Inflammatory macrophage treated with lipopolysaccharide for 1 hour (primary cell): ENCODE results near the gene SPATA16.
"Not testable (repeated sequence)": the region's sequence is repeated elsewhere in the genome, so short reads cannot be mapped to it uniquely, and the experiment has no call there.

Source experiments
- DNase-seq, 2 donors: peaks; one replicate each; pipeline ENCODE4 v3.0.0-alpha.2; 2020 to 2022

Gene SPATA16

DNA sequence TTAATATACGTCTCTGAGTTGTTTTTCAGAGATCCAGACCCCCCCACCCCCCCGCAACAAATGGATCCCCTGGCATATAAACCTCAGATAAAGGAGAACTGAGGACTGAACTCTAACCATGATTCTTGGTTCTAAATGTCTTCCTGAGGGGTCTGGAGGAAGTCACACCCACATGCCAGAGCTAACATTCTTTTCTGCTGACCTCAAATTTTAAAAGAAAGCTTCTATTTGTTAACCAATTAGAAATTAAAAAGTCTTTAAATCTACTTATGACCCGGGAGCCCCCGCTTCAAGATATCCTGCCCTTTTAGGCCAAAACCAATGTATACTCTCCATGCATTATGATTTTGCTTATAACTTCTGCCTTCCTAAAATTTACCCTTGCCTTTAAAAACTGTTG, 202.2 kb downstream of the SPATA16 start:
- no peak for DNase-seq

DNA sequence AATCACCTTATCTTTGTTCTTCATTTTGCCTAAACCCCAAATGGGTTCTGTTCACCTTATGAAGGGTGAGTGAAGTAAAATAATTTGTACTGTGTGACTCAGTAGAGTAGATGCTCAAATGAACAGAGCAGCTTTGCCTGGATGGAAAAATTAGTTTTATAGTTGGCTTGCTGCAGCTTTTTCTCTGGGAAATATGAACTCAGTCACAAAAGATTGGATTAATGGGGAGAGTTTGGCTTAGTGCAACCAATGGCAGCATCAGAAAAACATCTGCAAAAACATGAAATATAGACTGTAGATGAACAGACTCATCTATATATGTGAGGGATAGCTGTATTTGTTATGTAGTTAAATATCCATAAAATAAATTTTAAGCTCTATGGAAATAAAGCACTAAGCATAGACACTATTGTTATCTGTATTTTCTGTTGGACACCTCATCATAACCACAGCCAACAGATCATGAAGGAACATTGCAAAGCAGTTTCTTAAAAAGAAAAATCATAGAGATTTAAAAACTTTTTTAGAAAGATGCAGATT, 209.2 kb downstream of the SPATA16 start:
- DNase-seq = no peak

- no peak for DNase-seq
These were observed 211.6 kb downstream of the SPATA16 start for GRCh38 chr3:172929451-172929850.

DNA sequence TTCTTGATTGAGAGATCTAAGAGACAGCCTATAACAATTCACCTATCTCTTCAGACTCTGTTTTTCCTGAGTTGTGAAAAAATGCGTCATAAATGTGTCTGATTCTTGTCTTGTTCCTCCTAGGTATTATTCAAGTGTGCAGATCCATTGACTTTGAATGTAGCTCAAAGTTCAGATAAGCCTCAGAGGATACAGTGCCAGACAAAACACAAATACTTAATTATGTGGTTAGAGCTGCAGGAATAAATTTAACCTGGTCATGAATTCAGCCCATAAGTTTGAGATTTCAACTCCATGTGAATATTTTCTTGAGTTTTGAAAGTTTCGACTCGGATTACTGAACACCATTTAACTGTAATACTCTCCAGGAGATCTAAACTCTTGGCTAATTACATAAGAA, 216.5 kb downstream of the SPATA16 start:
- DNase-seq = no peak

DNA sequence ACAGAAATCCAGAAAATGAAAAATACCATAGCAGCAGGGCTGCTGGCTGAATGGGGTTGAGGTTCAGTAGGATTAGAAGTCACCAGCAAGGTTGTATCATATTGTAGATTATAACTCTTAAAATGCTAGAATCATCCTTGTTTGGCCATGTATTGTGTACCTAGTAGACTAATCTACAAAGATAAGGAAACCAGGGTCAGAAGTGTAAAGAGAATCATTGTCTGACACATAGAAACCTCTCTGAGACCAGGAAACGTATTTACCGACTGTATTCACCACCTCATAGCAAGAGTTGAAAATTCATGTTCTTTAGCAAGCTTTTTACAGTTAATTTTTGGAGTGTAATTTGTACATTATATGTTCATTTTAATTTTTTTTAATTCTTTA, 221.7 kb downstream of the SPATA16 start:
- DNase-seq = no peak

DNA sequence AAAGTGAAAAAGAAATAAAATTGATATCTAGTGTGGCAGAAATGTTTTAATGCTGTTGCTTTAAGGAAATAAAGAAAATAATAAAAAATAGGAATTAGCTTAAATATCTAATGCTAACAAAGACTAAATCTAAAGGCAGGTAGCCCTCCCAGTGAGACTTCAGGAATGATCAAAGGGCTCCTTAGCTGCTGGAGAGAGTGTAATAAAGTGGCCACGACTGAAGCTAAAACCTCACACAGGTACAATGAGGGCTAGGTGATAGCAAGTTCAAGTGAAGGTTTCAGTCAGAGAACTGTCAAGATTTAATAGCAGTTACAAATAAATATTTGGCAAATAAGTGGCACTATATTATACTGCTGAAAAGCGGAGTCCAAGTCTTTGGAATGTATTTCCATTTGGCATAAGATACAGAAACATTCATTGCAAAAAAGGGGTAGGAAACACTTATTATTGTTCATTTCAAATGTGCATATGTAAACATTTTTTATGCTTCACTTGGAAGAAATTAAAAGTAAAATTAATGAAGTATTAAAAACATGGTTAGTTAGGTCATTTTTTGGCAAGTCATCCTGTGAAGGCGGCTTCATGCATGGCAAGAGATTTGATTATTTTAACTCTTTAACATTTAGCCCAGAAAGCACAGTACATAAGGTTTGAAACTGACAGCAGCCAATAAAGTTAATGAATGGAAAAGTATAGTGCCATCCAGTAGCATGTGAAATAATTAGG, 222.3 kb downstream of the SPATA16 start:
- DNase-seq = no peak

GRCh38 chr3:172918165-172918564, 222.9 kb downstream of the SPATA16 start:
- DNase-seq = no peak

DNA sequence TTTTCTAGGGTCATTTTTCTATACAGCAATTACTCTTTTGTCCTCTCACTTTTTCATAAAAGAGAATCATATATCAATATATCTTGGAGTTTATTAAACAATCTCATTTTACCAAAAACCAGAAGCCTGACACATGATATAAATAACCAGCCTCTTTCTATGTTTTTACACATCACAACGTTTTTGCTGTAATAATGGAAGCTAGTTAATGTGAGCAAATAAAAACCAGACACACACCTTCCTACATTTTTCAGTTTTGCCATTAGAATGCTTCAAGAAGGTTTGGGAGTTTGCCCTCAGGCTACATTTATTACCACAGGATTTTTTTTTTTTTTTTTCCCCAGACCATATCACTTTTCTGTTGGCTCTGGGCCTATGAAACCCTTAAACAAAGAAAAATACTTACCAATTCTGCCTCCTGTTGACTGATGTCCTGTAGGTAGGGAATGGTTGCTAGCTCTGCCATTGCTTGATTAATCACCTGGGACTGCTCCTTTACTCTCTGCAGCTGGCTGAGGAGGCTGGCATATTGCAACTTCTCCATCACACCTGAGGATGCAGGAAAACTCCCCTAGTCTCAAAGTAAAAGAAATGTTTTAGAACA, 225.0 kb downstream of the SPATA16 start:
- DNase-seq = no peak

GRCh38 chr3:172914854-172915253, 226.2 kb downstream of the SPATA16 start:
- no peak for DNase-seq

DNA sequence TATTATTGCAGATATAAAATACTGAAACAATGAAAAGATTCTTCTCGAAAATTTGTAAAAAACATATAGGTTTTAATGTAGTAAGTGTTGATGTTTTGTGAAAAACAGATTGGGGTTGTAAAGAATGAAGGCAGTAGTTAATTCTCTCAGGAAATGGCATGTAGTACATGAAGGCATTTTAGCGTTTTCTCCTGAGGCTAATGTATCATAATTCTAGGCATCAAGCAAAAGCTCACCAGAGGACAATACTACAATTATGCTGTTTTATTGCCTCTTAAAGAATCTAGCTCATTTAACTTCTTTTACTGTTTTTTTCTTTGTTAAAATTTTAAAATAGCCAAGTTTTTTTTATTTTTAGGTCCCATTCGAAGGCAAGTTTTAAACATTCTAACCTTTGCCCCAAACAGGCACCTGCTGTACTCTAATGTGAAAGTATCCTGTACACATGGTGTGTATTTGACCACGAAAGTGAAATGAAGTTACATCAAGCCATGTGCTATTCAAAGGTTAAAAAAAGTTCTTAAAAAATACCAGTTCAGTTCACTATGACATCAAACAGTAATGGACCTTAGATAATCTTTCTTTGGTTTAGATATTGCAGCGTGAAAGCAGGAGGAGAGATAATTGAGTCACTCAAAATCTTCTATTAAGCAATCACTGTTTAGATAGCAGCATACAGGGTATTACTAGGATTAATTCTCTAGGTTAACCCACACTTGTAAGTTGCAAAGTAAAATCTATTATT, 227.0 kb downstream of the SPATA16 start:
- no peak for DNase-seq

DNA sequence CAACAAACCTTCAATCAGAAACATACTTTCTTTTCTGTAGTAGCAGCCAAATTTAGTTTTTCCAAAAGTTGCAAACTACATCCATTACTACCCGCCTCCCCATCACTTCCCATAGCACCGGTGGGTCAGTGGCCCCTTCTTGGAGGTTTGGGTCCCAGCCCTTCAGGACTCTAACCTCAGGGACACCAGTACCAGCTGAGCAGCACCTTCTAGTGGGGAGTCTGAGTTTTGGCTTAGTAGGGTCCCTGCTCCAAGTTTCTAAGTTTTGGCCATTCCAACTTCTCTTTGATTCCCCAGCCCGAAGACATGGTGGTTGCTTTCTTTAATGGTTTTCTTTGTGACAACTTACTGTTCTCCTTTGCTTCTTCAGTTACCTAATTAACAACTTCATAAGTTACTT, 229.9 kb downstream of the SPATA16 start:
- no peak for DNase-seq

GRCh38 chr3:172908771-172909270, 232.2 kb downstream of the SPATA16 start:
- DNase-seq = no peak

DNA sequence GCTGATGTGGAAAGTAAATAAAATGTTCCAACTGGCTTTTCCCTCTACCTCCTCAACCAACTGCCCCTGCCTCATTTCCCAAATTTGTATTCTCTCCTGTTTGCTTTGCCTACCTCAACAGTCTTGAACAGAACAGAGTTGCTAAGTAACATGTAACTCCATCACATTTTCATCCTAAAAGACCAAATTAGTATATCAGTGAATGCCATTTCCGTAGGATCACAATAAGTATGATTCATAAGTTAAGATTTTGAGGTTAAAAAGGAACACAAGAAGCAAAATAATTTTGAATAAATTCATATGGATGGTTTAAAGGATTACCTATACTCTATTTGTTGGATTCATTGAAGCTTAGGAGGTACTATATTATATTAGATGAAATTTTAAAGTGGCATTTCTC, 235.6 kb downstream of the SPATA16 start:
- no peak for DNase-seq

DNA sequence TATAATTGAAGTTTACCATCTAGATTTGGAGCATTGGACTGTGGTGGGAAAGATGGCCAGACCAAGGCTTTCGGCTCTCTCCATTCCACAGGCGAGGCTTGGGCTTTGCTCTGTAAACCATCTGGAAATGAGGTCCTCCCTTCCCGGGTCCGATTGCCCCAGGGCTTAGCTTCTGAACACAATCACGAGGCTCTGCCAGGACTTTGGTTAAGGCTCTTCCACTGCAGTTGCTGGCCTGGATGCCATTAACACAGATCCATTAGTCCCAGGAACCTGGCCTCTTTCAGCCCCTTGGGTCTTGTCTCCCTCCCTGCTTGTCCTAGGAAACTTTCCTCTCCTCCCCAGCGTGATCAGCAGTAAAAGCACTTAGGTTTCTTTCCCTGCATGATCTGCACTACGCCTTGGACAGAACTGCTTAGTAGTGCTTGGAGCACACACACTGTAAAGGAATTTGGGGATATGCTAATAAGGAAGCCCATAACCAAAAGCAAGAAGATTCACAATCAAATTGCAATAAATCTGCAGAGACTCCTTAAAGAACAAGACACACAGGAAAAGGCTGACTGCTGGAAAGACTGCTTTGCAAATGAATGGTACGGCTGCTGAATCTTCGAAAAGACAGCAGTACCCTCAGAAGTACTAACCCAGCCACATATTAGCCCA, 236.2 kb downstream of the SPATA16 start:
- no peak for DNase-seq

GRCh38 chr3:172903642-172904320, 237.3 kb downstream of the SPATA16 start:
- DNase-seq = no peak

DNA sequence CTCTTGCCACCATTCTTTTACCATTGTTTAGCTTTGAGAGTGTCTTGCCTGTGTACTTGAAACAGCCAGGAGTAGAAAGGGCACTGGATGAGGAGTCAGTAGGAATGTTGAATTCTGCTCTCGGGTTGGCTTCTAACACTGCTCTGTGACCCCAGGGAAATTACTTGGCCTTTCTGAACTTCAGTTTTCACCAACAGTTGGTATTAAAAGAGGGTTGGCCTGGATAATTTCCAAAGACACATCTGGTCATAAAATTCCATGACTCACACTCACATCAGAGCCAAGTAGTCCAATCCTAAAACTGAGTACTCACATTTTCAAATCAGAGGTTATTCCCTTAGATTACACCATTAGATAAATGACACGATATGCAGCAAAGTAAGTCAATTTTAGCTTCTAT, 248.9 kb downstream of the SPATA16 start:
- DNase-seq = no peak

GRCh38 chr3:172885704-172886103, 255.3 kb downstream of the SPATA16 start:
- DNase-seq = no peak

GRCh38 chr3:172882563-172882962, 258.5 kb downstream of the SPATA16 start:
- no peak for DNase-seq

DNA sequence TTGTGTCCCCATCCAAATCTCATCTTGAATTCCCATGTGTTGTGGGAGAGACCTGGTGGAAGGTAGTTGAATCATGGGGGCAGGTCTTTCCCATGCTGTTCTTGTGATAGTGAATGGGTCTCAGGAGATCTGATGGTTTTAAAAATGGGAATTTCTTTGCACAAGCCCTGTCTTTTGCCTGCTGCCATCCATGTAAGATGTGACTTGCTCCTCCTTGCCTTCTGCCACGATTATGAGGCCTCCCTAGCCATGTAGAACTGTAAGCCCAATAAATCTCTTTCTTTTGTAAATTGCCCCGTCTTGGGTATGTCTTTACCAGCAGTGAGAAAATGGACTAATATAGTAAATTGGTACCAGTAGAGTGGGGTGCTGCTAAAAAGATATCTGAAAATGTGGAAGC, 261.7 kb downstream of the SPATA16 start:
- not testable (repeated sequence) for DNase-seq

DNA sequence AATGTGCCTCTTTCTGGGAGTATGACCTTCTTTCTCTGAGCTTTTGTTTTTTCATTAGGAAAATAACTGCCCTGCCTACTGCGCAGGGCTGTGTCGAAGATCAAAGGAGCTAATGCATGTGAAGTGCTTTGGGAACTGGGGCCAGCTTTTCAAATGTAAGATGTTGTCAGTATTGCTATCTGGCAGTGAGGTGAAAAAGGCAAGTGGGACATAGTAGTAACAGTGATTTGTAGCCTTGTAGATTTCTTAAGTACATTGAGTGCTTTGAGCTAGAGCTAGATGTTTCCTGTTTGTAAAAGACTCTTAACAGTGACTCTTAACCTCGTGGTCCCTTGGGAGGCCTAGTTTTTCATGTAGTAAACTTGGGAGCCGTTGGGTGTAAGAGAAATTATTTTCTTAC, 264.0 kb downstream of the SPATA16 start:
- no peak for DNase-seq

DNA sequence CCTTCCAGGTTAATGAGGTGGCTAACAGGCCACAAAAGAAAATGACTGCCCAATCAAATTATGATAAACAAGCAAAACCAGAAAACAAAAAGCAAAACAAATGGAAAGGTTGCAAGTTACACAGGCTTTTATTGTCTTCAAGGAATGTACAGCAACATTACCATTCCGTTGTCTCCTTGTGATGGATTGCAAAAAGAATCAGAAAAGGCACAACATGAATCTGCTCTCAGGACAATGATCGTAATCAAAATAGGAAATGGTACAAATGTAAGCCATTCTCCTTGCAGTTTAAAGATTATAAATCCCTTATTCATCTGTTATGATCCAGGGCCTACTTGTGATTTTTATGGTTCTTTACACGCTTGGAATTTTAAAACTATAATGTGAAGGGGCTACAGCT, 264.7 kb downstream of the SPATA16 start:
- no peak for DNase-seq

GRCh38 chr3:172875039-172875438, 266.0 kb downstream of the SPATA16 start:
- no peak for DNase-seq
